Measurements from ENCODE around the gene MYMK. TPM values are rescaled to one million over a fixed set of nuclear protein-coding genes. Genes with fewer than 3 reads are reported as not detected.

MYMK gene
- total and polyA plus RNA-seq, 2 of the 13 experiments (the other 11 are each of a cell fraction or from before 2014, with no cell fraction given), result not detected

GRCh38 chr9:133534346-133535291 lies 9.9 kb upstream of the MYMK start, which contains the start of gene ADAMTSL2 (continued):
- TF ChIP-seq, protein P1, sequence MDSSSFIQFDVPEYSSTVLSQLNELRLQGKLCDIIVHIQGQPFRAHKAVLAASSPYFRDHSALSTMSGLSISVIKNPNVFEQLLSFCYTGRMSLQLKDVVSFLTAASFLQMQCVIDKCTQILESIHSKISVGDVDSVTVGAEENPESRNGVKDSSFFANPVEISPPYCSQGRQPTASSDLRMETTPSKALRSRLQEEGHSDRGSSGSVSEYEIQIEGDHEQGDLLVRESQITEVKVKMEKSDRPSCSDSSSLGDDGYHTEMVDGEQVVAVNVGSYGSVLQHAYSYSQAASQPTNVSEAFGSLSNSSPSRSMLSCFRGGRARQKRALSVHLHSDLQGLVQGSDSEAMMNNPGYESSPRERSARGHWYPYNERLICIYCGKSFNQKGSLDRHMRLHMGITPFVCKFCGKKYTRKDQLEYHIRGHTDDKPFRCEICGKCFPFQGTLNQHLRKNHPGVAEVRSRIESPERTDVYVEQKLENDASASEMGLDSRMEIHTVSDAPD (CRISPR knock-in tag; IDR thresholded peaks at IDR 0.05), result no peak
- TF ChIP-seq PCBP1 (IDR thresholded peaks at IDR 0.05; ENCODE audit: borderline replicate concordance, low read depth, low read length) (no peak), UBTF (CRISPR knock-in tag; IDR thresholded peaks at IDR 0.05) (peak; percentile 64; the same call in 1 of the 2 replicates), ZNF263 (CRISPR knock-in tag; IDR thresholded peaks at IDR 0.05) (peak; percentile 81), HMGXB3 (CRISPR knock-in tag; IDR thresholded peaks at IDR 0.05; ENCODE audit: borderline replicate concordance) (no peak), ADNP (CRISPR knock-in tag; IDR thresholded peaks at IDR 0.05) (no peak), ZBTB7A (CRISPR knock-in tag; IDR thresholded peaks at IDR 0.05) (no peak), ZBTB8A (CRISPR knock-in tag; IDR thresholded peaks at IDR 0.05; ENCODE audit: borderline replicate concordance, low read depth) (no peak)
